ENCODE results near the gene SNRK. TPM values are rescaled to one million over a fixed set of nuclear protein-coding genes. Genes with fewer than 3 reads are reported as not detected.

Gene SNRK
- total and polyA plus RNA-seq, 4 donors, result 7.8 to 95.1 (median 38.7) TPM

GRCh38 chr3:43341788-43342187 is 55.4 kb downstream of the SNRK start:
- Histone ChIP-seq H3K9me3 (ENCODE audit: control insufficient read depth, low read length) (peaks cover 4% of the 10 kb centered on the region), H3K4me3 (ENCODE audit: low read length in 2 of 2) (no peak overlapping the region), H3K27me3 (ENCODE audit: control insufficient read depth in 1 of 2, insufficient read depth in 2 of 2, low read length in 1 of 2) (no peaks in the 10 kb centered on the region), H3K27ac (ENCODE audit: low read depth in 1 of 2, low read length in 2 of 2) (no peak overlapping the region), H3K4me1 (ENCODE audit: control insufficient read depth in 1 of 2, insufficient read depth in 2 of 2, low read length in 2 of 2) (no peaks in the 10 kb centered on the region), H3K36me3 (ENCODE audit: control insufficient read depth in 1 of 2, insufficient read depth in 2 of 2, low read length in 1 of 2) (peaks cover 11 to 16% of the 10 kb centered on the region in 2 donors)
- 90% methylated on average over 2 of the region's 2 CpGs for WGBS, 2 donors
- DNase-seq (no peak), ATAC-seq (ENCODE audit: low FRiP score) (no peak)
- intact Hi-C loops (cut with DNase I), result no loop called here

- WGBS, 2 donors, result 73 to 77% methylated on average over 4 of the region's 4 CpGs
- no peak for DNase-seq
- Histone ChIP-seq H3K4me1 (ENCODE audit: control insufficient read depth in 1 of 2, insufficient read depth in 2 of 2, low read length in 2 of 2) (no peaks in the 10 kb centered on the region), H3K27me3 (ENCODE audit: control insufficient read depth in 1 of 2, insufficient read depth in 2 of 2, low read length in 1 of 2) (no peaks in the 10 kb centered on the region), H3K9me3 (ENCODE audit: control insufficient read depth, low read length) (no peaks in the 10 kb centered on the region), H3K27ac (ENCODE audit: low read depth in 1 of 2, low read length in 2 of 2) (no peak overlapping the region), H3K4me3 (ENCODE audit: low read length in 2 of 2) (no peak overlapping the region), H3K36me3 (ENCODE audit: control insufficient read depth in 1 of 2, insufficient read depth in 2 of 2, low read length in 1 of 2) (peaks cover 15 to 18% of the 10 kb centered on the region in 2 donors)
- intact Hi-C loops (cut with DNase I), result no loop called here
- ATAC-seq (ENCODE audit: low FRiP score), result no peak
Measured at GRCh38 chr3:43343185-43343584, 56.8 kb downstream of the SNRK start.

- H3K4me1 ChIP-seq (ENCODE audit: control insufficient read depth in 1 of 2, insufficient read depth in 2 of 2, low read length in 2 of 2), result no peaks in the 10 kb centered on the region
- no peak for ATAC-seq (ENCODE audit: low FRiP score)
- H3K4me3 ChIP-seq (ENCODE audit: low read length in 2 of 2), result no peak overlapping the region
- peaks cover 15 to 22% of the 10 kb centered on the region in 2 donors for H3K36me3 ChIP-seq (ENCODE audit: control insufficient read depth in 1 of 2, insufficient read depth in 2 of 2, low read length in 1 of 2)
- no peaks in the 10 kb centered on the region for H3K27me3 ChIP-seq (ENCODE audit: control insufficient read depth in 1 of 2, insufficient read depth in 2 of 2, low read length in 1 of 2)
- intact Hi-C loops (cut with DNase I), result no loop called here
- WGBS, 2 donors, result 75 to 76% methylated on average over 3 of the region's 3 CpGs
- no peak for DNase-seq
- no peak overlapping the region for H3K27ac ChIP-seq (ENCODE audit: low read depth in 1 of 2, low read length in 2 of 2)
- no peaks in the 10 kb centered on the region for H3K9me3 ChIP-seq (ENCODE audit: control insufficient read depth, low read length)
Measured at GRCh38 chr3:43343815-43344214, 57.5 kb downstream of the SNRK start.

- DNase-seq, result no peak
- H3K27ac ChIP-seq (ENCODE audit: low read depth in 1 of 2, low read length in 2 of 2), result no peak overlapping the region
- H3K27me3 ChIP-seq (ENCODE audit: control insufficient read depth in 1 of 2, insufficient read depth in 2 of 2, low read length in 1 of 2), result no peaks in the 10 kb centered on the region
- ATAC-seq (ENCODE audit: low FRiP score), result no peak
- H3K4me1 ChIP-seq (ENCODE audit: control insufficient read depth in 1 of 2, insufficient read depth in 2 of 2, low read length in 2 of 2), result no peaks in the 10 kb centered on the region
- intact Hi-C loops (cut with DNase I), result no loop called here
- no peaks in the 10 kb centered on the region for H3K9me3 ChIP-seq (ENCODE audit: control insufficient read depth, low read length)
- WGBS, 2 donors, result 97 to 99% methylated on average over 3 of the region's 3 CpGs
- no peak overlapping the region for H3K4me3 ChIP-seq (ENCODE audit: low read length in 2 of 2)
- peaks cover 12 to 24% of the 10 kb centered on the region in 2 donors for H3K36me3 ChIP-seq (ENCODE audit: control insufficient read depth in 1 of 2, insufficient read depth in 2 of 2, low read length in 1 of 2)
Measured at GRCh38 chr3:43344520-43344919, 58.2 kb downstream of the SNRK start.

GRCh38 chr3:43345246-43345645 is 58.9 kb downstream of the SNRK start:
- ATAC-seq (ENCODE audit: low FRiP score) (no peak), DNase-seq (no peak)
- intact Hi-C loops (cut with DNase I), result no loop called here
- H3K4me1 ChIP-seq (ENCODE audit: control insufficient read depth in 1 of 2, insufficient read depth in 2 of 2, low read length in 2 of 2), result no peaks in the 10 kb centered on the region
- WGBS, 2 donors, result 91 to 94% methylated on average over 4 of the region's 4 CpGs
- no peak overlapping the region for H3K4me3 ChIP-seq (ENCODE audit: low read length in 2 of 2)
- no peaks in the 10 kb centered on the region for H3K27me3 ChIP-seq (ENCODE audit: control insufficient read depth in 1 of 2, insufficient read depth in 2 of 2, low read length in 1 of 2)
- H3K36me3 ChIP-seq (ENCODE audit: control insufficient read depth in 1 of 2, insufficient read depth in 2 of 2, low read length in 1 of 2), result peaks cover 12 to 25% of the 10 kb centered on the region in 2 donors
- peaks cover 1% of the 10 kb centered on the region for H3K9me3 ChIP-seq (ENCODE audit: control insufficient read depth, low read length)
- H3K27ac ChIP-seq (ENCODE audit: low read depth in 1 of 2, low read length in 2 of 2), result no peak overlapping the region

GRCh38 chr3:43345877-43346276 is 59.5 kb downstream of the SNRK start:
- no peaks in the 10 kb centered on the region for H3K4me1 ChIP-seq (ENCODE audit: control insufficient read depth in 1 of 2, insufficient read depth in 2 of 2, low read length in 2 of 2)
- peaks cover 9 to 21% of the 10 kb centered on the region in 2 donors for H3K36me3 ChIP-seq (ENCODE audit: control insufficient read depth in 1 of 2, insufficient read depth in 2 of 2, low read length in 1 of 2)
- no peaks in the 10 kb centered on the region for H3K27me3 ChIP-seq (ENCODE audit: control insufficient read depth in 1 of 2, insufficient read depth in 2 of 2, low read length in 1 of 2)
- no peak overlapping the region for H3K4me3 ChIP-seq (ENCODE audit: low read length in 2 of 2)
- no peak overlapping the region for H3K27ac ChIP-seq (ENCODE audit: low read depth in 1 of 2, low read length in 2 of 2)
- no peak for ATAC-seq (ENCODE audit: low FRiP score)
- 89 to 90% methylated on average over 6 of the region's 6 CpGs for WGBS, 2 donors
- DNase-seq, result no peak
- intact Hi-C loops (cut with DNase I), result no loop called here
- peaks cover 1% of the 10 kb centered on the region for H3K9me3 ChIP-seq (ENCODE audit: control insufficient read depth, low read length)

- Histone ChIP-seq H3K4me3 (ENCODE audit: low read length in 2 of 2) (no peak overlapping the region), H3K4me1 (ENCODE audit: control insufficient read depth in 1 of 2, insufficient read depth in 2 of 2, low read length in 2 of 2) (no peaks in the 10 kb centered on the region), H3K36me3 (ENCODE audit: control insufficient read depth in 1 of 2, insufficient read depth in 2 of 2, low read length in 1 of 2) (peaks cover 7 to 19% of the 10 kb centered on the region in 2 donors), H3K27me3 (ENCODE audit: control insufficient read depth in 1 of 2, insufficient read depth in 2 of 2, low read length in 1 of 2) (no peaks in the 10 kb centered on the region), H3K27ac (ENCODE audit: low read depth in 1 of 2, low read length in 2 of 2) (no peak overlapping the region), H3K9me3 (ENCODE audit: control insufficient read depth, low read length) (peaks cover 1% of the 10 kb centered on the region)
- intact Hi-C loops (cut with DNase I), result no loop called here
- WGBS, 2 donors, result 95 to 96% methylated on average over 14 of the region's 14 CpGs
- no peak for ATAC-seq (ENCODE audit: low FRiP score)
- no peak for DNase-seq
Measured at GRCh38 chr3:43346978-43347749, 60.8 kb downstream of the SNRK start.

GRCh38 chr3:43347774-43348173 is 61.4 kb downstream of the SNRK start:
- H3K4me3 ChIP-seq (ENCODE audit: low read length in 2 of 2), result no peak overlapping the region
- 97% methylated on average over 20 of the region's 20 CpGs for WGBS, 2 donors
- H3K4me1 ChIP-seq (ENCODE audit: control insufficient read depth in 1 of 2, insufficient read depth in 2 of 2, low read length in 2 of 2), result no peaks in the 10 kb centered on the region
- intact Hi-C loops (cut with DNase I), result no loop called here
- no peak overlapping the region for H3K27ac ChIP-seq (ENCODE audit: low read depth in 1 of 2, low read length in 2 of 2)
- H3K27me3 ChIP-seq (ENCODE audit: control insufficient read depth in 1 of 2, insufficient read depth in 2 of 2, low read length in 1 of 2), result no peaks in the 10 kb centered on the region
- peak; percentile 15 for ATAC-seq (ENCODE audit: low FRiP score)
- peaks cover 4 to 19% of the 10 kb centered on the region in 2 donors for H3K36me3 ChIP-seq (ENCODE audit: control insufficient read depth in 1 of 2, insufficient read depth in 2 of 2, low read length in 1 of 2)
- DNase-seq, result no peak
- peaks cover 1% of the 10 kb centered on the region for H3K9me3 ChIP-seq (ENCODE audit: control insufficient read depth, low read length)

- H3K4me3 ChIP-seq (ENCODE audit: low read length in 2 of 2), result no peak overlapping the region
- WGBS, 2 donors, result 87 to 91% methylated on average over 11 of the region's 11 CpGs
- H3K9me3 ChIP-seq (ENCODE audit: control insufficient read depth, low read length), result peaks cover 1% of the 10 kb centered on the region
- H3K27ac ChIP-seq (ENCODE audit: low read depth in 1 of 2, low read length in 2 of 2), result no peak overlapping the region
- intact Hi-C loops (cut with DNase I), result no loop called here
- no peak for ATAC-seq (ENCODE audit: low FRiP score)
- H3K36me3 ChIP-seq (ENCODE audit: control insufficient read depth in 1 of 2, insufficient read depth in 2 of 2, low read length in 1 of 2), result peaks cover 4 to 19% of the 10 kb centered on the region in 2 donors
- no peak for DNase-seq
- H3K27me3 ChIP-seq (ENCODE audit: control insufficient read depth in 1 of 2, insufficient read depth in 2 of 2, low read length in 1 of 2), result no peaks in the 10 kb centered on the region
- H3K4me1 ChIP-seq (ENCODE audit: control insufficient read depth in 1 of 2, insufficient read depth in 2 of 2, low read length in 2 of 2), result no peaks in the 10 kb centered on the region
Measured at GRCh38 chr3:43348350-43348749, 62.0 kb downstream of the SNRK start.
